NCI-H2196 (cell line): ENCODE data around the gene PLAC8L1.
"Not testable (repeated sequence)": the region's sequence is repeated elsewhere in the genome, so short reads cannot be mapped to it uniquely, and the experiment has no call there.

Experiments used
- DNase-seq: peaks from one replicate; lab custom pipeline; 2025; ENCODE audit not compliant: unreplicated experiment; lab: John Stamatoyannopoulos, UW

The PLAC8L1 gene, protein sequence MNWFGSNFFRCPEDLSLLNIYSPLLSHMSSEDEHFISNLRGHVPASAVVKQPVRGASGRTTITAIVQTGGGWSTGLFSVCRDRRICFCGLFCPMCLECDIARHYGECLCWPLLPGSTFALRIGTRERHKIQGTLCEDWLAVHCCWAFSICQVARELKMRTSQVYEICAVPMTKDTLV

GRCh38 chr5:146105477-146105876 lies at the start of gene PLAC8L1:
Gene PLAC8L1, minus strand, starts transcription at chr5:146105577. Its CDS starts 1,266 bp downstream, at chr5:146104311.
- DNase-seq = no peak

DNA sequence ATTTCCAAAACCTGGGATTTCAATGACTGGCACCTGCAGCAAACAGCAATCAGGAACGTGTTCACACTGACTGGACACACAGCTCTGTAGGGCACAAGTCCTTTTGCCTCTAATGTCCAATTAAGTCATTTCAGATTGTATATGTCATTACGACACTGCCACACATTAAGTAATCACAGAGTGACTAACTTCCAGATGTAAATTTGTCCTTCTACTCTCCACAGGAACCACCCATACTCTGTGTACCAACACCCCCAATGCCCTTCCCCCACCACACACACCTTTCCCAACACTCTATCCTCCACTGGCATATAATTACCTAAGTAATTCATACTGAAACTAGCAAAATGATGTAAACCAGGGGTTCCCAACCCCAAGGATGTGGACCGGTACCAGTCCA lies 46.6 kb upstream of the PLAC8L1 start:
- DNase-seq = no peak

DNA sequence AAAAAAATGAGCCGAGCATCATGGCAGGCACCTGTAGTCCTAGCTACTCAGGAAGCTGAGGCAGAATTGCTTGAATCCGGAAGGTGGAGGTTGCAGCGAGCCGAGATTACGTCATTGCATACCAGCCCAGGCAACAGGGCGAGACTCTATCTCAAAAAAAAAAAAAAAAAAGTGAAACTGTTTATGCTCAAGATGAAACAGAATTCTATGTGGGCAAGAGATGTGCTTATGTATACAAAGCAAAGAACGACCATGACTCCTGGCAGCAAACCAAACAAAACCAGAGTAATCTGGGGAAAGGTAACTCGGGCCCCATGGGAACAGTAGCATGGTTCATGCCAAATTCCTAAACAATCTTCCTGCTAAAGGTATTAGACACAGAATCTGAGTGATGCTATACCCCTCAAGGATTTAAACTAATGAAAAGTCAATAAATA lies 32.6 kb upstream of the PLAC8L1 start:
- DNase-seq = no peak

- peak; percentile 46 for DNase-seq
Measured at GRCh38 chr5:146130440-146131045, 25.2 kb upstream of the PLAC8L1 start.

DNA sequence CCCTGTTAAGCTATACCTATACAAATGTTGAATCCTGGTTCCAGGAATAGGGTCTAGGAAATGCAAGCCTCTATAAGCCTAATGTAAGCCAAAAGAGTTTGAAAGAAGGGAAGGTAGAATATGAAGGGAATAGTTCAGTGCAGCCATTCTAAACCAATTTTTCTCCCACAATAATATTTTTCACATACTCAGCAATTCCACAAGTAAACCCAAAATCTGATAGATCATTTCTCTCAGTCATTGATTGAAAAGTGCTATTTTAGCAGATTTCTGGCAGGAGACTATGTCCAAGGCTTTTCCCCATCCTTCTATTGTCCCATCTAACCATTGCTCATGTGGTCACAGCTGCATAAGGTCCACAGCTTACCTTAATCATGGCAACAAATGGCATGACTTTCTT lies 20.7 kb upstream of the PLAC8L1 start:
- no peak for DNase-seq

GRCh38 chr5:146124580-146124979 lies 19.2 kb upstream of the PLAC8L1 start:
- no peak for DNase-seq

- DNase-seq = not testable (repeated sequence)
Measured at GRCh38 chr5:146121451-146121850, 16.1 kb upstream of the PLAC8L1 start.

- no peak for DNase-seq
Measured at GRCh38 chr5:146118322-146118721, 12.9 kb upstream of the PLAC8L1 start.

- DNase-seq = not testable (repeated sequence)
Measured at GRCh38 chr5:146117216-146117615, 11.8 kb upstream of the PLAC8L1 start.

DNA sequence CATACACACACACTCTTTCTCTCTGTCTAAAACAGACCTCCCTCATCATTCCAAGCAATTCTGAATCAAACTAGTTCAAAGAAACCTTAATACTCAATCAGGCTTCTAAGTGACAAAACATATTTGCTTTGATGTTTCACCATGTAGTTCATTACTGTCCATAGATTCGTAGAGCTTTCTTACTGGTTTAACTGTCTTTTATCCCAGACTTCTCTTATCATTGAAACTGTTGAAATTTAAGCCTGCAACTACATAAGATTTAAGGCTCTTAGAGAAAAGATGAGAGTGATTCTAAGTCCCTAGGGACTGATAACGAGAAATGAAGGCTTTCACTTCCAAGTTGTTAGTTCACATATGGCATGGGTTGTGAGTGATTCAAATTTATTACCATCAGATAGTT lies 11.0 kb upstream of the PLAC8L1 start:
- no peak for DNase-seq

DNA sequence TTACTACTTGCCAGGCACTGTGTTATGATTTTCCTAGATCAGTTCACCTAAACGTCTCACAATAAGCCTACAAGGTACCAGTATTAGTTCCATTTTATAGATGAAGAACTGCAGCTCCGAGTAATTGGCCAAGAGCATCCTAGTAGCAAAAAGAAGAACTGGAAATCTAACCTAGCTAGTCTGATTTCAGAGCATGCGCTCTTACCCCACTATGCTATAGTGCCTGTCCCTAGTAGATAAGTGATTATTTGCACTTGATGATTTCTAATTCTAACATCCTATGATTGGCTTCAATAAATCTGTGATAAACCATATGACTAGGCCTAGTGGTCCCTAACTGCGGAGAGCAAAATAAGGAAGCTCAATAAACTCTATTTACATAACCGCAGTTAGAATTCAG lies 7.1 kb upstream of the PLAC8L1 start:
- DNase-seq = no peak

- DNase-seq = peak; percentile 4
Measured at GRCh38 chr5:146111409-146111808, 6.0 kb upstream of the PLAC8L1 start.

DNA sequence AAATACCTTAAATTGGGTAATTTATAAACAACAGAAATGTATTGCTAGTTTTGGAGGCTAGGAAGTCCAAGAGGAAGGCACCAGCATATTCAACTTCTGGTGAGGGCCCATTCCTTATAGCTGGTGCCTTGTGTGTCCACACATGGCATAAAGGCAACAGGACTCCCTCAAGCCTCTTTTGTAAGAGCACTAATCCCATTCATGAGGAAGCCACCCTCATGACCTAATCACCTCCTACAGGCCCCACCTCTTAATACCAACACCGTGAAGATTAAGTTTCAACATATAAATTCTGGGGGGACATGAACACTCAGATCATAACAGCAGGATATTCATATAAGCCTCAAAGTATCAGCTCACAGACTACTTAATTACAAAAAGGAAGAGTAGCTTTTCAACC lies 4.0 kb upstream of the PLAC8L1 start:
- DNase-seq = no peak

GRCh38 chr5:146108870-146109269 lies 3.5 kb upstream of the PLAC8L1 start:
- DNase-seq = not testable (repeated sequence)

GRCh38 chr5:146107901-146108300 lies 2.5 kb upstream of the PLAC8L1 start:
- no peak for DNase-seq

- DNase-seq = no peak
Measured at GRCh38 chr5:146103594-146103993, 1.8 kb downstream of the PLAC8L1 start.

- no peak for DNase-seq
Measured at GRCh38 chr5:146101646-146102045, 3.7 kb downstream of the PLAC8L1 start.

DNA sequence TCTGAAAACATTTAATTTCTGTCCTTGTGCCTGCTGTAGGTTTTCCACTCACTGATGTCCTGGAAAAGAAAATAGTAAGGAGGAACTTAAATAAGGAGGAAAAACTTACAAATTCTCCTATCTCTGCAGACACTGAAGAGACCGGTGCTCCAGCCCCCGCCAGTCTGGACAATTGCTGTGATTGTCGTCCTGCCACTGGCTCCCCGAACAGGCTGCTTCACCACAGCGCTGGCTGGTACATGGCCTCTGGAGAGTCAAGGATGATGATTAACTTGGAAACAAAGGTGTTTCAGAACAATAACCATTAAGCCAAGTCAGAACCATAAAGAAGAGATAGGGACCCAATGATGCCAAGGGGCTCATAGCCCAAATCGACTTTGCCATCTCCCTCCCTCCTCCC lies 7.3 kb downstream of the PLAC8L1 start:
- DNase-seq = no peak

DNA sequence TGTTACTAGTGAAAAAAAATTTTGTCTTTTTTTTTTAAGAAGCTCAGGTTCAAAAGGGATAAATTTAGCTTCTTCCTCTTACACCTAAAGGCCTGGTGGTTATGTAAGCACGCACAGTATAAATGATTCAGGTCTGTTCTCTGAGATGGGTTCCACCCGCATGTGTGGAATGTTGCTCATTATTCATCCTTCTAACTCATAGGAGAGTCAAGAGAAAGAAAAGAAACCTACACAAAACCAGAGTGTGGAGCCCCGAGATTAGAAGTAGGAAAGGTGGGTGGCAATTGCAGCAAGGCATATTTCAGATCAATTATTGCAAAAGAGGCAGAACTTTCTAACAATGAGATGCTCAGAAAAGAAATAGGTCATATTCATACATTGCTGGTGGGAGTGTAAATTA lies 13.5 kb downstream of the PLAC8L1 start:
- no peak for DNase-seq

- DNase-seq = no peak
Measured at GRCh38 chr5:146089287-146089686, 16.1 kb downstream of the PLAC8L1 start.

- DNase-seq = no peak
Measured at GRCh38 chr5:146088098-146088497, 17.3 kb downstream of the PLAC8L1 start.

- no peak for DNase-seq
Measured at GRCh38 chr5:146084376-146084775, 21.0 kb downstream of the PLAC8L1 start.

DNA sequence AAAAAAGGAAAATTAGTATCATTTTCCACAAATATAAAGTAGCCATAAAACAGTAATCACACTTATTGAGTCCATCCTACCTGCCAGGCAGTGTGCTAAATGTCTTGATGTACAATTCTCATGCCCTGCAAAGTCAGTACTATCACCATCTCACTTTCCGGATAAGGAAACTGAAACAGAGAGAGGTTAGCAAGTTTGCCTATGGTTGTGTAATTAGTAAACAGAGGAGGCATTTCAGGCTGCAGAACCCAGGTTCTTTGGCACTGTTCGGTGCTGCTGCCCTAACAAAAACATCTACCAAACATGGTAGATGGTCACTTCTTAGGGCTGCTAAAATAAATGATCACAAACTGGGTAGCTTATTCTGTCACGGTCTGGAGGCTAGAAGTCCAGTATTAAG lies 22.6 kb downstream of the PLAC8L1 start:
- no peak for DNase-seq
